Hepatocyte (in vitro differentiated cells): ENCODE measurements around the gene UBE2E2. TPM values are rescaled to one million over a fixed set of nuclear protein-coding genes. Genes with fewer than 3 reads are reported as not detected.

Experiments used
- DNase-seq: peaks from one replicate; pipeline ENCODE4 v3.0.0-alpha.2; 2016; ENCODE audit warnings: low spot score
- H2AFZ ChIP-seq: fragments of 200-600 bp; sonication (generic); 2 replicates; pipeline ENCODE4 v1.6.0; 2016; ENCODE audit warnings: antibody characterized with exemption, mild to moderate bottlenecking
- H3K27ac ChIP-seq: fragments of 200-600 bp; sonication (generic); 2 replicates; pipeline ENCODE4 v1.5.1; 2016; ENCODE audit warnings: mild to moderate bottlenecking
- H3K27me3 ChIP-seq: fragments of 200-600 bp; sonication (generic); 2 replicates; pipeline ENCODE4 v1.6.1; 2016
- H3K36me3 ChIP-seq: fragments of 200-600 bp; sonication (generic); replicated peaks from 2 replicates; pipeline ENCODE4 v1.5.1; 2016; ENCODE audit warnings: low read depth; ENCODE audit not compliant: insufficient read depth
- H3K4me1 ChIP-seq: fragments of 200-600 bp; sonication (generic); 2 replicates; pipeline ENCODE4 v1.5.1; 2016; ENCODE audit warnings: mild to moderate bottlenecking, moderate library complexity; ENCODE audit not compliant: insufficient read depth
- H3K4me2 ChIP-seq: fragments of 200-600 bp; sonication (generic); 2 replicates; pipeline ENCODE4 v1.6.0; 2016
- H3K4me3 ChIP-seq: fragments of 200-600 bp; sonication (generic); 2 replicates; pipeline ENCODE4 v1.5.1; 2016; ENCODE audit warnings: mild to moderate bottlenecking
- H3K79me2 ChIP-seq: fragments of 200-600 bp; sonication (generic); 2 replicates; pipeline ENCODE4 v1.6.0; 2017; ENCODE audit warnings: mild to moderate bottlenecking
- H3K9me2 ChIP-seq: fragments of 200-600 bp; sonication (generic); replicated peaks from 2 replicates; pipeline ENCODE4 v1.6.0; 2017; ENCODE audit warnings: mild to moderate bottlenecking; ENCODE audit not compliant: insufficient read depth
- H3K9me3 ChIP-seq: fragments of 200-600 bp; sonication (generic); 2 replicates; pipeline ENCODE4 v1.5.1; 2016; ENCODE audit warnings: low read depth, mild to moderate bottlenecking
- H4K20me1 ChIP-seq: fragments of 200-600 bp; sonication (generic); 2 replicates; pipeline ENCODE4 v1.6.0; 2016; ENCODE audit warnings: mild to moderate bottlenecking; ENCODE audit not compliant: insufficient read depth, poor library complexity, severe bottlenecking
- EZH2 ChIP-seq: fragments of 200-600 bp; sonication (generic); IDR thresholded peaks from 2 replicates; pipeline ENCODE4 v1.6.1; 2016; ENCODE audit warnings: antibody characterized with exemption, mild to moderate bottlenecking, borderline replicate concordance
- EZH2phosphoT487 ChIP-seq: fragments of 200-600 bp; sonication (generic); IDR thresholded peaks from one replicate; pipeline ENCODE4 v1.6.1; 2018; ENCODE audit warnings: antibody characterized with exemption, mild to moderate bottlenecking, low read depth, moderate library complexity; ENCODE audit not compliant: unreplicated experiment, severe bottlenecking
- WGBS: methylation state at CpG from one replicate; pipeline ENCODE4 v1.1.6; 2016; ENCODE audit warnings: low lambda C conversion rate; ENCODE audit errors: missing lambda C conversion rate; 5-methylcytosine and 5-hydroxymethylcytosine counted together
- polyA plus RNA-seq: library from polyadenylated mRNA; unstranded; fragments of >200 nt; fragmentation: Nextera tagmentation; extraction: Ambion mirVana; gene quantifications from 2 replicates; pipeline ENCODE4 v1.2.1, GENCODE V29; 2016
- total RNA-seq: library from RNA; depleted of rRNA; stranded (reverse); fragments of >200 nt; gene quantifications from 2 replicates; pipeline ENCODE4 v1.2.3, GENCODE V29; 2014
- TF ChIP-seq, protein P1 (sequence below): fragments of 200-600 bp; sonication (generic); IDR thresholded peaks from 2 replicates; pipeline ENCODE4 v1.5.1; 2016; ENCODE audit warnings: antibody characterized with exemption, mild to moderate bottlenecking; ENCODE audit not compliant: poor library complexity

The UBE2E2 gene
- total and polyA plus RNA-seq, 2 experiments from 2014 or later: 51.1 to 90.6 TPM

DNA sequence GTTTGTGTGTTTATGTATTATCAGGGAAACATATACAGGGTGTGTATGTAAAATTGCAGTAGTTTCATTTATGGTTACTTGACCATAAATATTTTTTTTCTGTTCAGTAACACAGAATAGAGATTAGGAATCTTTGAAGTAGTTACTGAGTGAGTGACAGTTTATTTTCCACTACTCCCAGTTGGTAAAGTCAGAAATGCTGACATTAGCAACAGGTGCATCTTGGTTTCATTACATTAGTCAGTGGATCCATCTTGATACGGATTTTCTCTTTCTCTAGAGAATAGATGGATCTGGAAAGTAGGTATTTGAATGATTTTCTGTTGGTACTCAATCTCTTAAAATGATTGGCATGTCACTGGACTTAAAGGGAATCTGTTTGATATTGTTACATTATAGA is 6.0 kb downstream of the UBE2E2 start:
- Histone ChIP-seq H4K20me1 (peaks cover 5% of the 10 kb centered on the region), H3K4me3 (no peak overlapping the region), H3K9me2 (no peaks in the 10 kb centered on the region), H3K9me3 (no peaks in the 10 kb centered on the region), H3K4me2 (no peak overlapping the region), H3K27ac (no peak overlapping the region), H3K36me3 (no peaks in the 10 kb centered on the region), H2AFZ (no peak overlapping the region), H3K79me2 (peaks cover 91% of the 10 kb centered on the region), H3K27me3 (no peaks in the 10 kb centered on the region), H3K4me1 (peaks cover 10% of the 10 kb centered on the region)
- 44% methylated on average over 1 of the region's 1 CpG for WGBS
- TF ChIP-seq EZH2: no peak
- TF ChIP-seq, protein P1, sequence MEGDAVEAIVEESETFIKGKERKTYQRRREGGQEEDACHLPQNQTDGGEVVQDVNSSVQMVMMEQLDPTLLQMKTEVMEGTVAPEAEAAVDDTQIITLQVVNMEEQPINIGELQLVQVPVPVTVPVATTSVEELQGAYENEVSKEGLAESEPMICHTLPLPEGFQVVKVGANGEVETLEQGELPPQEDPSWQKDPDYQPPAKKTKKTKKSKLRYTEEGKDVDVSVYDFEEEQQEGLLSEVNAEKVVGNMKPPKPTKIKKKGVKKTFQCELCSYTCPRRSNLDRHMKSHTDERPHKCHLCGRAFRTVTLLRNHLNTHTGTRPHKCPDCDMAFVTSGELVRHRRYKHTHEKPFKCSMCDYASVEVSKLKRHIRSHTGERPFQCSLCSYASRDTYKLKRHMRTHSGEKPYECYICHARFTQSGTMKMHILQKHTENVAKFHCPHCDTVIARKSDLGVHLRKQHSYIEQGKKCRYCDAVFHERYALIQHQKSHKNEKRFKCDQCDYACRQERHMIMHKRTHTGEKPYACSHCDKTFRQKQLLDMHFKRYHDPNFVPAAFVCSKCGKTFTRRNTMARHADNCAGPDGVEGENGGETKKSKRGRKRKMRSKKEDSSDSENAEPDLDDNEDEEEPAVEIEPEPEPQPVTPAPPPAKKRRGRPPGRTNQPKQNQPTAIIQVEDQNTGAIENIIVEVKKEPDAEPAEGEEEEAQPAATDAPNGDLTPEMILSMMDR: no peak
- no peak for DNase-seq

DNA sequence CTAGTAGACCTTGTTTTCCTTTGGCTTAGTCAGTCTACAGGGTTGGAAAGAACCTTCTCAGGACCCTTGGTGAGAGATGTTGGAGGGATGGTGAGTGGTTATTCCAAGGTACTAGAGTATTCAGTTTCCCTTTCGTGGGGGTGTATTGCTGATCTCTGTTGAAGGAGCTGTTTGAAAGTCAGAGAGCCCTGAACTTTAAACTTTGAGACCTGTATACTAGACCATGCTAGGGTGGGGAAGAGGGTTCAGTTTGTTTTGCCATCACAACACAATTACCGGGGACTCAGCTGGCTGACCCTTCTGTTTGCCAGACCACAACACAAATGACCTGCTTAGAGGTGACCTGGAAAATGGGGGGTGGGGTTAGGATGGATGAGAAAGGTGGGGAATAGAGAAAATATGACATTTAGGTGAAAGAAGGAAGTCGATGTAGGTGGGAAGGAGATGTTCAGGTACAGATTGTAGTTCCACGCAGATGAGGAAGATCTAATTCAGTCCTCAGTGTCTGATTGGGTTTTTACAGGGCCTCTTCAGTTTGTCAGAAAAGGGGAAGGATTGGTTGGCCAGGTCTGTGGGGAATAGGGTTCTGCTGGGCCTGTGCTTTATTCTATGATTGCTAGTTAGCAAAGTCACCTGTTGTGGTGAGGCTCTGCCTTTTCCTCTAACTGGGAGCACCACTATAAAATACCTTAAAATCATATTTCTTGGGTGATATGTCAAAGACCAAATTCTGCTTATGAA is 6.8 kb downstream of the UBE2E2 start:
- no peak for DNase-seq
- peaks cover 5% of the 10 kb centered on the region for H4K20me1 ChIP-seq
- H3K4me1 ChIP-seq: peaks cover 2% of the 10 kb centered on the region
- no peaks in the 10 kb centered on the region for H3K27me3 ChIP-seq
- WGBS: 75% methylated on average over 4 of the region's 4 CpGs
- H3K36me3 ChIP-seq: no peaks in the 10 kb centered on the region
- H3K27ac ChIP-seq: no peak overlapping the region
- H3K79me2 ChIP-seq: peaks cover 84% of the 10 kb centered on the region
- TF ChIP-seq EZH2phosphoT487 (no peak), EZH2 (no peak)
- TF ChIP-seq, protein P1: no peak
- H3K9me2 ChIP-seq: no peaks in the 10 kb centered on the region
- no peak overlapping the region for H2AFZ ChIP-seq
- H3K9me3 ChIP-seq: no peaks in the 10 kb centered on the region
- H3K4me3 ChIP-seq: no peak overlapping the region
- H3K4me2 ChIP-seq: no peak overlapping the region

DNA sequence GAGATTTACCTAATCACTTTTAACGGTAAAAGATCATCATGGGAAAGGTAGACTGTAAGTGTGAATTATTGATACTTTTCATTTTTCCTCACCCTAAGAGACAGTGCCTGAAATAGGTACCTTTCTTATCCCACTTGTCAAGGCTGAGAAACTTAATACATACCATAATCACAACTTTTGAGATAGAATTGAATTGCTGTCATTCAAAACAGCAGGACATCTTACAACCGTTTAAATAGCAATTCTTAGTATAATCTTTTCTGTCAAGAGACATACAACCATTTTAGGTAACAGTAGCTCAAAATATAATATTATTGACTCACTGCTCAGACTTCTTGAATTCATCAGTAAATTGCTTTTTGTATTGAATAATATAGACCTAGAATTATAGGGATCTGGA is 10.7 kb downstream of the UBE2E2 start:
- H3K4me2 ChIP-seq: no peak overlapping the region
- H3K27me3 ChIP-seq: no peaks in the 10 kb centered on the region
- WGBS: 54% methylated on average over 2 of the region's 2 CpGs
- H4K20me1 ChIP-seq: no peaks in the 10 kb centered on the region
- H3K4me3 ChIP-seq: no peak overlapping the region
- no peaks in the 10 kb centered on the region for H3K36me3 ChIP-seq
- TF ChIP-seq EZH2phosphoT487 (no peak), EZH2 (no peak)
- TF ChIP-seq, protein P1: no peak
- peaks cover 69% of the 10 kb centered on the region for H3K79me2 ChIP-seq
- no peaks in the 10 kb centered on the region for H3K4me1 ChIP-seq
- no peak overlapping the region for H2AFZ ChIP-seq
- no peak for DNase-seq
- H3K9me3 ChIP-seq: no peaks in the 10 kb centered on the region
- H3K9me2 ChIP-seq: no peaks in the 10 kb centered on the region
- H3K27ac ChIP-seq: no peak overlapping the region
